GM15510 (cell line): ENCODE measurements around the gene SPSB4.

Experiments used
- POLR2A ChIP-seq: IDR thresholded peaks from 3 replicates; pipeline ENCODE4 v1.6.1; 2011; ENCODE audit warnings: borderline replicate concordance; ENCODE audit not compliant: insufficient read length; ENCODE audit errors: extremely low read depth

The SPSB4 gene

GRCh38 chr3:141111364-141112155 is 60.4 kb downstream of the SPSB4 start:
- no peak for TF ChIP-seq POLR2A

GRCh38 chr3:141112686-141113297 is 61.6 kb downstream of the SPSB4 start:
- TF ChIP-seq POLR2A: no peak

- TF ChIP-seq POLR2A: no peak
Measured at GRCh38 chr3:141114179-141114745, 63.1 kb downstream of the SPSB4 start.

GRCh38 chr3:141114816-141115460 is 63.8 kb downstream of the SPSB4 start:
- TF ChIP-seq POLR2A: no peak

GRCh38 chr3:141115789-141116541 is 64.8 kb downstream of the SPSB4 start:
- no peak for TF ChIP-seq POLR2A

- no peak for TF ChIP-seq POLR2A
Measured at GRCh38 chr3:141116721-141117120, 65.6 kb downstream of the SPSB4 start.

- no peak for TF ChIP-seq POLR2A
Measured at GRCh38 chr3:141122455-141123030, 71.4 kb downstream of the SPSB4 start.

- TF ChIP-seq POLR2A: no peak
Measured at GRCh38 chr3:141123677-141124410, 72.7 kb downstream of the SPSB4 start.

- TF ChIP-seq POLR2A: no peak
Measured at GRCh38 chr3:141124715-141125114, 73.6 kb downstream of the SPSB4 start.

GRCh38 chr3:141125351-141125750 is 74.2 kb downstream of the SPSB4 start:
- TF ChIP-seq POLR2A: no peak

GRCh38 chr3:141126661-141127343 is 75.7 kb downstream of the SPSB4 start:
- TF ChIP-seq POLR2A: no peak

GRCh38 chr3:141127344-141128125 is 76.4 kb downstream of the SPSB4 start:
- TF ChIP-seq POLR2A: no peak

GRCh38 chr3:141128126-141128777 is 77.1 kb downstream of the SPSB4 start:
- no peak for TF ChIP-seq POLR2A

GRCh38 chr3:141129049-141129448 is 77.9 kb downstream of the SPSB4 start:
- TF ChIP-seq POLR2A: no peak
